ENCODE measurements around the gene MORN4. TPM values are rescaled to one million over a fixed set of nuclear protein-coding genes. Genes with fewer than 3 reads are reported as not detected.

Gene MORN4
- total and polyA plus RNA-seq, 4 donors = 4.1 to 16.1 (median 7.0) TPM

DNA sequence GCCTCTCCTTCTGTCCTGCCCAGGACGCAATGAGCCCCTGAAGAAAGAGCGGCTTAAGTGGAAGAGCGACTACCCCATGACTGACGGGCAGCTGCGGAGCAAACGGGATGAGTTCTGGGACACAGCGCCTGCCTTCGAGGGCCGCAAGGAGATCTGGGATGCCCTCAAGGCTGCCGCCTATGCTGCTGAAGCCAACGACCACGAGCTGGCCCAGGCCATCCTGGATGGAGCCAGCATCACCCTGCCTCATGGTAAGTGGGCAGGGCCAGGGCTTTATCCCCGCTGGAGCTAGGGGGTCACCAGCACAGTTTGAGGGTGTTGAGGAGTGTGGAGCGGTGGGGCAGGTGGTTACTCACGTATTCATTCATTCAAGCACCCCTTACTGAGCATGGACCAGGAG, 65.4 kb downstream of the MORN4 start:
- ATAC-seq (ENCODE audit: insufficient read depth, low FRiP score) (no peak), DNase-seq (no peak)
- H3K9ac ChIP-seq (ENCODE audit: insufficient read depth in 1 of 2, low read length in 2 of 2) = no peak overlapping the region
- no peak for TF ChIP-seq CTCF (IDR thresholded peaks at IDR 0.05; ENCODE audit: control extremely low read depth, extremely low read depth)
- 92 to 95% methylated on average over 15 of the region's 15 CpGs for WGBS, 2 donors
- H3K9me3 ChIP-seq (ENCODE audit: control insufficient read depth in 4 of 4, insufficient read depth in 3 of 4, low read length in 3 of 4) = peaks cover 0 to 4% (median 0%) of the 10 kb centered on the region in 4 donors
- H3K27ac ChIP-seq (ENCODE audit: low read depth in 1 of 2, low read length in 1 of 2) = no peak overlapping the region
- peaks cover 0 to 5% (median 0%) of the 10 kb centered on the region in 5 donors for H3K4me1 ChIP-seq (ENCODE audit: control insufficient read depth in 5 of 5, insufficient read depth in 5 of 5, low read length in 5 of 5)
- no peaks in the 10 kb centered on the region for H3K27me3 ChIP-seq (ENCODE audit: control insufficient read depth in 3 of 3, insufficient read depth in 3 of 3, low read length in 2 of 3)
- no peak overlapping the region for H3K4me3 ChIP-seq
- peaks cover 0 to 19% (median 3%) of the 10 kb centered on the region in 4 donors for H3K36me3 ChIP-seq (ENCODE audit: control insufficient read depth in 4 of 4, insufficient read depth in 4 of 4, low read length in 4 of 4)

GRCh38 chr10:97566336-97566996, 66.8 kb downstream of the MORN4 start:
- no peaks in the 10 kb centered on the region for H3K27me3 ChIP-seq (ENCODE audit: control insufficient read depth in 3 of 3, insufficient read depth in 3 of 3, low read length in 2 of 3)
- no peak overlapping the region for H3K27ac ChIP-seq (ENCODE audit: low read depth in 1 of 2, low read length in 1 of 2)
- H3K4me1 ChIP-seq (ENCODE audit: control insufficient read depth in 5 of 5, insufficient read depth in 5 of 5, low read length in 5 of 5) = no peaks in the 10 kb centered on the region
- H3K36me3 ChIP-seq (ENCODE audit: control insufficient read depth in 4 of 4, insufficient read depth in 4 of 4, low read length in 4 of 4) = peaks cover 0 to 19% (median 3%) of the 10 kb centered on the region in 4 donors
- H3K9ac ChIP-seq (ENCODE audit: insufficient read depth in 1 of 2, low read length in 2 of 2) = no peak overlapping the region
- H3K9me3 ChIP-seq (ENCODE audit: control insufficient read depth in 4 of 4, insufficient read depth in 3 of 4, low read length in 3 of 4) = peaks cover 0 to 4% (median 0%) of the 10 kb centered on the region in 4 donors
- TF ChIP-seq CTCF (IDR thresholded peaks at IDR 0.05; ENCODE audit: control extremely low read depth, extremely low read depth) = no peak
- DNase-seq (no peak), ATAC-seq (ENCODE audit: insufficient read depth, low FRiP score) (no peak)
- WGBS, 2 donors = 95 to 98% methylated on average over 2 of the region's 2 CpGs
- H3K4me3 ChIP-seq = no peak overlapping the region

GRCh38 chr10:97564776-97565175, 68.5 kb downstream of the MORN4 start:
- peaks cover 0 to 8% (median 3%) of the 10 kb centered on the region in 4 donors for H3K36me3 ChIP-seq (ENCODE audit: control insufficient read depth in 4 of 4, insufficient read depth in 4 of 4, low read length in 4 of 4)
- H3K27ac ChIP-seq (ENCODE audit: low read depth in 1 of 2, low read length in 1 of 2) = no peak overlapping the region
- DNase-seq (no peak), ATAC-seq (ENCODE audit: insufficient read depth, low FRiP score) (no peak)
- H3K4me3 ChIP-seq = no peak overlapping the region
- H3K27me3 ChIP-seq (ENCODE audit: control insufficient read depth in 3 of 3, insufficient read depth in 3 of 3, low read length in 2 of 3) = no peaks in the 10 kb centered on the region
- 86 to 94% methylated on average over 4 of the region's 4 CpGs for WGBS, 2 donors
- no peaks in the 10 kb centered on the region for H3K9me3 ChIP-seq (ENCODE audit: control insufficient read depth in 4 of 4, insufficient read depth in 3 of 4, low read length in 3 of 4)
- TF ChIP-seq CTCF (IDR thresholded peaks at IDR 0.05; ENCODE audit: control extremely low read depth, extremely low read depth) = no peak
- no peaks in the 10 kb centered on the region for H3K4me1 ChIP-seq (ENCODE audit: control insufficient read depth in 5 of 5, insufficient read depth in 5 of 5, low read length in 5 of 5)
- no peak overlapping the region for H3K9ac ChIP-seq (ENCODE audit: insufficient read depth in 1 of 2, low read length in 2 of 2)

Other genes with a start within 250 kb of the MORN4 start
- gene RRP12, start 232.2 kb downstream of the MORN4 start, total RNA-seq = 10 to 100 TPM; 12.7 to 44.2 TPM
- gene RRP12, start 232.2 kb downstream of the MORN4 start, polyA plus RNA-seq = 10 to 100 TPM; 18.9 to 24.6 TPM
- gene PGAM1, start 207.3 kb downstream of the MORN4 start, total RNA-seq = 100 to 1,000 TPM in 1 of 2 donors, 10 to 100 TPM in 1; 81.2 to 192 TPM
- gene PGAM1, start 207.3 kb downstream of the MORN4 start, polyA plus RNA-seq = 100 to 1,000 TPM in 1 of 2 donors, 10 to 100 TPM in 1; 49.1 to 280 TPM
- gene EXOSC1, start 187.5 kb downstream of the MORN4 start, total RNA-seq = 10 to 100 TPM; 28.7 to 30.2 TPM
- gene EXOSC1, start 187.5 kb downstream of the MORN4 start, polyA plus RNA-seq = 10 to 100 TPM; 31.3 to 60.3 TPM
- gene ZDHHC16, start 187.3 kb downstream of the MORN4 start, total RNA-seq = 10 to 100 TPM; 35.5 to 63.3 TPM
- 10 to 100 TPM; 44.2 to 53.7 TPM for gene ZDHHC16, start 187.3 kb downstream of the MORN4 start, polyA plus RNA-seq
- 10 to 100 TPM; 68.8 to 74.5 TPM for gene MMS19, start 135.1 kb downstream of the MORN4 start, total RNA-seq
- 10 to 100 TPM; 39.9 to 56.2 TPM for gene MMS19, start 135.1 kb downstream of the MORN4 start, polyA plus RNA-seq
- 10 to 100 TPM; 26.3 to 44.1 TPM for gene UBTD1, start 134.6 kb downstream of the MORN4 start, total RNA-seq
- 10 to 100 TPM; 41.8 to 70.4 TPM for gene UBTD1, start 134.6 kb downstream of the MORN4 start, polyA plus RNA-seq
- 1 to 10 TPM in 1 of 2 donors, not detected in 1; 3.1 TPM for gene ANKRD2, start 60.7 kb downstream of the MORN4 start, total RNA-seq
- gene ANKRD2, start 60.7 kb downstream of the MORN4 start, polyA plus RNA-seq = 1 to 10 TPM; 1.2 to 3.0 TPM
- gene HOGA1, start 49.1 kb downstream of the MORN4 start, total RNA-seq = 1 to 10 TPM in 1 of 2 donors, under 1 TPM in 1; 0.63 to 2.3 TPM
- gene HOGA1, start 49.1 kb downstream of the MORN4 start, polyA plus RNA-seq = under 1 TPM; 0.30 to 0.91 TPM
- gene C10orf62, start 43.8 kb downstream of the MORN4 start, total RNA-seq = under 1 TPM in 1 of 2 donors, not detected in 1; 0.21 TPM
- gene C10orf62, start 43.8 kb downstream of the MORN4 start, polyA plus RNA-seq = not detected
- 10 to 100 TPM; 15.0 to 22.4 TPM for gene PI4K2A, start 7.2 kb upstream of the MORN4 start, total RNA-seq
- 10 to 100 TPM; 12.3 to 14.6 TPM for gene PI4K2A, start 7.2 kb upstream of the MORN4 start, polyA plus RNA-seq
- gene AVPI1, start 53.7 kb upstream of the MORN4 start, total RNA-seq = 10 to 100 TPM; 16.8 to 26.8 TPM
- gene AVPI1, start 53.7 kb upstream of the MORN4 start, polyA plus RNA-seq = 10 to 100 TPM; 15.1 to 18.9 TPM
- 10 to 100 TPM; 22.3 to 57.9 TPM for gene MARVELD1, start 80.2 kb upstream of the MORN4 start, total RNA-seq
- 10 to 100 TPM; 15.7 to 26.0 TPM for gene MARVELD1, start 80.2 kb upstream of the MORN4 start, polyA plus RNA-seq
- 10 to 100 TPM; 30.9 to 33.9 TPM for gene ZFYVE27, start 103.6 kb upstream of the MORN4 start, total RNA-seq
- 10 to 100 TPM; 21.1 to 22.7 TPM for gene ZFYVE27, start 103.6 kb upstream of the MORN4 start, polyA plus RNA-seq
- 10 to 100 TPM in 1 of 2 donors, 1 to 10 TPM in 1; 2.4 to 12.8 TPM for gene SFRP5, start 138.5 kb upstream of the MORN4 start, total RNA-seq
- under 1 TPM; 0.44 to 0.93 TPM for gene SFRP5, start 138.5 kb upstream of the MORN4 start, polyA plus RNA-seq
- 1 to 10 TPM in 1 of 2 donors, under 1 TPM in 1; 0.23 to 1.0 TPM for gene GOLGA7B, start 216.3 kb upstream of the MORN4 start, total RNA-seq
- gene GOLGA7B, start 216.3 kb upstream of the MORN4 start, polyA plus RNA-seq = 1 to 10 TPM in 1 of 2 donors, under 1 TPM in 1; 0.47 to 1.2 TPM

Data from lung (tissue), 12 donors.